ENCODE data around the gene C9orf72. TPM values are rescaled to one million over a fixed set of nuclear protein-coding genes. Genes with fewer than 3 reads are reported as not detected.

Gene C9orf72
- total and polyA plus RNA-seq, 2 of the 4 experiments (the other 2 are of a cell fraction): 2.0 to 3.4 TPM

DNA sequence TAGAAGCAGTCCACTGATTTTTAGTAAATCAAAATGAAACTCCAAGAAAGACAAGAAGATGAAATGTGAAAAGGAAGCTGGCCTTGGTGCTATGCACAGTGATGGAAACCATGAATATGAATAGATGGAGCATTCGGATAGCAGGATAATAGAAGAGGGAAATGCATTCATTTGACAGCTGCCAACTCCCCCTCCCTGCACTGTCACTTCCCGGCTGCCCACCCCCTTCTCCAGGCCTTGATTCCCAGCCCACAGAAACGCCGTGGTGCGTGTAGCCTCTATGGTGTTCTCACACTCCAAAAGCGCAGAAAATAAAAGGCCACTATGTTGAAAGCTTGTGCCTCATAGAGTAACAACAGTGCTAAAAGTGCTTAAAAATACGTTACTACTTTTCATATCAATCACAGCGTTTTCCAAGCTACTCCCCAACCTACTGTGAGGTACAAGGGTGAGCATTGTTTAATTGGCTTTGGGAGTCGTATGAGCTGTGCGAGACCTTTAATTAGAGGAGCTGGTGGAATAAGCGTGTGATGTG, 75.3 kb downstream of the C9orf72 start:
- no peaks in the 10 kb centered on the region for H3K27me3 ChIP-seq (ENCODE audit: control insufficient read depth, insufficient read depth, low read length)
- H3K4me3 ChIP-seq (ENCODE audit: insufficient read depth, low read depth, low read length): no peak overlapping the region
- H3K36me3 ChIP-seq (ENCODE audit: control insufficient read depth, insufficient read depth, low read length): no peaks in the 10 kb centered on the region
- H3K14ac ChIP-seq (replicated peaks; ENCODE audit: low read depth, low read length): no peak overlapping the region
- no peak overlapping the region for H2AK9ac ChIP-seq (replicated peaks; ENCODE audit: low read depth, low read length, poor library complexity)
- no peaks in the 10 kb centered on the region for H4K20me1 ChIP-seq (ENCODE audit: insufficient read depth, low read length)
- H4K5ac ChIP-seq (ENCODE audit: low read depth, low read length): no peak overlapping the region
- H2BK120ac ChIP-seq (ENCODE audit: low read depth, low read length): no peak overlapping the region
- no peak overlapping the region for H3K4ac ChIP-seq (ENCODE audit: low read depth, low read length)
- H3K79me1 ChIP-seq (ENCODE audit: low read depth in 1 of 2, low read length in 2 of 2): no peaks in the 10 kb centered on the region
- no peaks in the 10 kb centered on the region for H3K9me3 ChIP-seq (ENCODE audit: control insufficient read depth, insufficient read depth, low read length)
- no TSS peak for BruUV-seq (replicated peaks)
- no peak overlapping the region for H2BK15ac ChIP-seq (ENCODE audit: low read depth, low read length)
- TF ChIP-seq FOS (IDR thresholded peaks at IDR 0.05; ENCODE audit: low read depth, low read length) (no peak), POLR2A (IDR thresholded peaks at IDR 0.05; ENCODE audit: low read depth, low read length) (no peak), MAZ (IDR thresholded peaks at IDR 0.05; ENCODE audit: borderline replicate concordance, low read depth, low read length) (no peak), RCOR1 (IDR thresholded peaks at IDR 0.05; ENCODE audit: insufficient replicate concordance, low read length) (no peak), SMC3 (IDR thresholded peaks at IDR 0.05; ENCODE audit: low read depth, low read length) (no peak)
- DNase-seq (no peak), ATAC-seq (ENCODE audit: low read depth) (no peak)
- H3K56ac ChIP-seq (ENCODE audit: extremely low read depth, insufficient read depth, low read length): no peak overlapping the region
- H3K4me1 ChIP-seq (ENCODE audit: control insufficient read depth, insufficient read depth, low read length): no peaks in the 10 kb centered on the region
- H2AFZ ChIP-seq (replicated peaks; ENCODE audit: low read length, poor library complexity): no peak overlapping the region
- H3K9me1 ChIP-seq (ENCODE audit: insufficient read depth, low read length): no peaks in the 10 kb centered on the region
- ChIA-PET CTCF (no interaction called here), POLR2A (ENCODE audit: unreplicated experiment) (no interaction called here)
- no peak overlapping the region for H4K91ac ChIP-seq (ENCODE audit: insufficient read depth, low read depth, low read length)
- no peak overlapping the region for H2BK20ac ChIP-seq (ENCODE audit: low read depth, low read length)
- H3K23ac ChIP-seq (ENCODE audit: low read depth, low read length): no peak overlapping the region
- intact Hi-C loops (cut with micrococcal nuclease): no loop called here
- in situ Hi-C loops (cut with MboI; ENCODE audit: low sequenced_read_pairs): no loop called here
- 50% methylated on average over 2 of the region's 11 CpGs; no CpG with 5 or more reads in 1 of the 2 experiments for WGBS, 2 experiments (ENCODE audit: extremely low coverage in 2 of 2, insufficient read length in 1 of 2)
- dilution Hi-C loops (cut with HindIII; ENCODE audit: low sequenced_read_pairs, unreplicated experiment): no loop called here
- no peak overlapping the region for H3K9ac ChIP-seq (ENCODE audit: low read depth, low read length)
- H3K27ac ChIP-seq (ENCODE audit: insufficient read depth, low read length): no peak overlapping the region
- H2BK5ac ChIP-seq (ENCODE audit: low read depth, low read length, poor library complexity, severe bottlenecking): no peak overlapping the region
- no peak overlapping the region for H3K4me2 ChIP-seq (ENCODE audit: low read depth, low read length)
- H3K18ac ChIP-seq (ENCODE audit: low read depth, low read length): no peak overlapping the region
- H2AK5ac ChIP-seq (ENCODE audit: low read depth, low read length): no peak overlapping the region
- no peak overlapping the region for H4K8ac ChIP-seq (ENCODE audit: low read depth in 2 of 2, low read length in 2 of 2)

Other genes with a start within 250 kb of the C9orf72 start
- gene IFNK, start 49.2 kb downstream of the C9orf72 start, total RNA-seq (2012; rRNA removed): not detected in 2 replicates
- gene IFNK, start 49.2 kb downstream of the C9orf72 start, polyA plus RNA-seq (2012; rRNA removed): not detected in 2 replicates
- gene MOB3B, start 43.7 kb downstream of the C9orf72 start, total RNA-seq (2012; rRNA removed): under 0.01 TPM in 2 replicates
- gene MOB3B, start 43.7 kb downstream of the C9orf72 start, polyA plus RNA-seq (2012; rRNA removed): 0.02 and 0.03 TPM in 2 replicates